WTC11 (cell line): ENCODE measurements around the gene SLC44A5. TPM values are rescaled to one million over a fixed set of nuclear protein-coding genes. Genes with fewer than 3 reads are reported as not detected.
A peak's percentile ranks its signal among the peaks of the same experiment; 100 is the strongest.

Experiments used
- ATAC-seq: fragments of 200-7000 bp; cut with Tn5 transposase; 2 replicates; pipeline ENCODE4 v1.10.0; 2021; ENCODE audit warnings: mild to moderate bottlenecking, moderate library complexity
- CTCF ChIA-PET: fragments of 300-600 bp; sonication (Branson Sonifier 250); formaldehyde crosslinking; loops from one replicate; lab custom pipeline; 2021; ENCODE audit warnings: antibody characterized with exemption; lab: Charles Lee
- POLR2A ChIA-PET: fragments of 350-600 bp; sonication (Branson Sonifier 250); formaldehyde crosslinking; loops from one replicate; lab custom pipeline; 2021; ENCODE audit warnings: antibody characterized with exemption; lab: Charles Lee
- DNase-seq: peaks from one replicate; pipeline ENCODE4 v3.0.0; 2021; ENCODE audit warnings: low spot score
- H3K27ac Mint-ChIP-seq: 2 replicates; pipeline ENCODE4 v1.8.0; 2021; ENCODE audit warnings: mixed read lengths
- H3K27me3 Mint-ChIP-seq: 2 replicates; pipeline ENCODE4 v1.8.0; 2021; ENCODE audit warnings: low read depth, mild to moderate bottlenecking, moderate library complexity, mixed read lengths
- H3K36me3 Mint-ChIP-seq: 2 replicates; pipeline ENCODE4 v1.8.0; 2021; ENCODE audit warnings: mixed read lengths
- H3K4me1 Mint-ChIP-seq: 2 replicates; pipeline ENCODE4 v1.8.0; 2022; ENCODE audit warnings: mixed read lengths
- H3K4me3 Mint-ChIP-seq: 2 replicates; pipeline ENCODE4 v1.8.0; 2021; ENCODE audit warnings: mild to moderate bottlenecking, moderate library complexity, mixed read lengths
- H3K9me3 Mint-ChIP-seq: 2 replicates; pipeline ENCODE4 v1.8.0; 2021; ENCODE audit warnings: mixed read lengths
- ATF2 ChIP-seq: sonication (generic); formaldehyde crosslinking; IDR thresholded peaks from 2 replicates; pipeline ENCODE4 v1.8.1; 2022; ENCODE audit warnings: low read depth, missing genetic modification reagents, borderline replicate concordance
- EMX1 ChIP-seq: fragments of 250-450 bp; sonication (Bioruptor Pico); IDR thresholded peaks from 2 replicates; pipeline ENCODE4 v1.8.0; 2021; ENCODE audit warnings: mild to moderate bottlenecking
- ESRRA ChIP-seq: sonication (generic); formaldehyde crosslinking; IDR thresholded peaks from 2 replicates; pipeline ENCODE4 v1.8.1; 2022; ENCODE audit warnings: mild to moderate bottlenecking, missing genetic modification reagents, borderline replicate concordance
- FOXK1 ChIP-seq: sonication (generic); formaldehyde crosslinking; IDR thresholded peaks from 2 replicates; pipeline ENCODE4 v1.8.0; 2022; ENCODE audit warnings: mild to moderate bottlenecking, moderate library complexity, missing genetic modification reagents
- IRF2 ChIP-seq: sonication (generic); formaldehyde crosslinking; IDR thresholded peaks from 2 replicates; pipeline ENCODE4 v1.8.0; 2022; ENCODE audit warnings: low read depth, missing genetic modification reagents, borderline replicate concordance
- JUN ChIP-seq: sonication (generic); formaldehyde crosslinking; IDR thresholded peaks from 2 replicates; pipeline ENCODE4 v1.8.0; 2023; ENCODE audit warnings: mild to moderate bottlenecking, missing genetic modification reagents
- NFATC4 ChIP-seq: fragments of 250-450 bp; sonication (Bioruptor Pico); IDR thresholded peaks from 2 replicates; pipeline ENCODE4 v1.9.0; 2021; ENCODE audit warnings: mild to moderate bottlenecking
- NFYB ChIP-seq: sonication (generic); formaldehyde crosslinking; conservative IDR thresholded peaks from 2 replicates; pipeline ENCODE4 v1.8.0; 2022; ENCODE audit warnings: low read depth, missing genetic modification reagents
- PREB ChIP-seq: sonication (generic); formaldehyde crosslinking; IDR thresholded peaks from 2 replicates; pipeline ENCODE4 v1.8.1; 2022; ENCODE audit warnings: mild to moderate bottlenecking, missing genetic modification reagents, moderate library complexity, borderline replicate concordance
- RORB ChIP-seq: fragments of 250-450 bp; sonication (Bioruptor Pico); IDR thresholded peaks from 2 replicates; pipeline ENCODE4 v1.9.0; 2021; ENCODE audit warnings: mild to moderate bottlenecking
- SMAD3 ChIP-seq: sonication (generic); formaldehyde crosslinking; IDR thresholded peaks from 2 replicates; pipeline ENCODE4 v1.8.0; 2022; ENCODE audit warnings: missing genetic modification reagents, mild to moderate bottlenecking, borderline replicate concordance
- TCF7 ChIP-seq: sonication (generic); formaldehyde crosslinking; IDR thresholded peaks from 2 replicates; pipeline ENCODE4 v1.8.0; 2022; ENCODE audit warnings: mild to moderate bottlenecking, low read depth, missing genetic modification reagents, moderate library complexity
- ZBTB21 ChIP-seq: sonication (generic); formaldehyde crosslinking; IDR thresholded peaks from 2 replicates; pipeline ENCODE4 v1.8.1; 2023; ENCODE audit warnings: mild to moderate bottlenecking, missing genetic modification reagents, borderline replicate concordance
- ZNF317 ChIP-seq: sonication (generic); formaldehyde crosslinking; IDR thresholded peaks from 2 replicates; pipeline ENCODE4 v1.8.1; 2023; ENCODE audit warnings: low read depth, mild to moderate bottlenecking, moderate library complexity, missing genetic modification reagents, borderline replicate concordance
- ZNF416 ChIP-seq: fragments of 250-450 bp; sonication (Bioruptor Pico); IDR thresholded peaks from 2 replicates; pipeline ENCODE4 v1.9.0; 2021; ENCODE audit warnings: mild to moderate bottlenecking, inconsistent platforms
- ZNF423 ChIP-seq: fragments of 250-450 bp; sonication (Bioruptor Pico); IDR thresholded peaks from 2 replicates; pipeline ENCODE4 v2.1.2; 2022; ENCODE audit warnings: mild to moderate bottlenecking, moderate library complexity
- ZNF532 ChIP-seq: fragments of 250-450 bp; sonication (Bioruptor Pico); IDR thresholded peaks from 2 replicates; pipeline ENCODE4 v1.9.0; 2021; ENCODE audit warnings: mild to moderate bottlenecking, borderline replicate concordance
- total RNA-seq: library from RNA; stranded (reverse); gene quantifications from 3 replicates; pipeline ENCODE4 v1.2.3, GENCODE V29; 2021
- TF ChIP-seq, protein P1 (sequence below): fragments of 250-450 bp; sonication (Bioruptor Pico); IDR thresholded peaks from 2 replicates; pipeline ENCODE4 v1.8.0; 2021; ENCODE audit warnings: mild to moderate bottlenecking
- TF ChIP-seq, protein P2 (sequence below): sonication (generic); formaldehyde crosslinking; IDR thresholded peaks from 2 replicates; pipeline ENCODE4 v1.8.1; 2023; ENCODE audit warnings: mild to moderate bottlenecking, missing genetic modification reagents, borderline replicate concordance

Gene SLC44A5
- total RNA-seq, 1 experiment from 2014 or later = 1.8 TPM

- H3K27ac Mint-ChIP-seq = no peak overlapping the region
- no peaks in the 10 kb centered on the region for H3K36me3 Mint-ChIP-seq
- TF ChIP-seq TCF7 (CRISPR knock-in tag) (no peak), ZNF416 (CRISPR knock-in tag) (no peak), RORB (CRISPR knock-in tag) (no peak), NFYB (CRISPR knock-in tag) (no peak), ZNF532 (CRISPR knock-in tag) (no peak), IRF2 (CRISPR knock-in tag) (no peak), ZNF423 (CRISPR knock-in tag) (no peak), ZBTB21 (no peak), NFATC4 (CRISPR knock-in tag) (no peak), ESRRA (CRISPR knock-in tag) (no peak), ZNF317 (CRISPR knock-in tag) (no peak), PREB (CRISPR knock-in tag) (no peak)
- TF ChIP-seq, protein P1, sequence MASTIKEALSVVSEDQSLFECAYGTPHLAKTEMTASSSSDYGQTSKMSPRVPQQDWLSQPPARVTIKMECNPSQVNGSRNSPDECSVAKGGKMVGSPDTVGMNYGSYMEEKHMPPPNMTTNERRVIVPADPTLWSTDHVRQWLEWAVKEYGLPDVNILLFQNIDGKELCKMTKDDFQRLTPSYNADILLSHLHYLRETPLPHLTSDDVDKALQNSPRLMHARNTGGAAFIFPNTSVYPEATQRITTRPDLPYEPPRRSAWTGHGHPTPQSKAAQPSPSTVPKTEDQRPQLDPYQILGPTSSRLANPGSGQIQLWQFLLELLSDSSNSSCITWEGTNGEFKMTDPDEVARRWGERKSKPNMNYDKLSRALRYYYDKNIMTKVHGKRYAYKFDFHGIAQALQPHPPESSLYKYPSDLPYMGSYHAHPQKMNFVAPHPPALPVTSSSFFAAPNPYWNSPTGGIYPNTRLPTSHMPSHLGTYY (CRISPR knock-in tag) = no peak
- ChIA-PET POLR2A (no interaction called here), CTCF (interaction anchor here (1.1 to 1.4 kb wide), 2 partner anchors 14 to 71 kb away, joined by 3 read pairs; no protein-coding TSS in a partner anchor)
- ATAC-seq = peak; percentile 96
- H3K9me3 Mint-ChIP-seq = no peaks in the 10 kb centered on the region
- H3K4me1 Mint-ChIP-seq = peaks cover 11% of the 10 kb centered on the region
- DNase-seq = no peak
- no peaks in the 10 kb centered on the region for H3K27me3 Mint-ChIP-seq
- H3K4me3 Mint-ChIP-seq = no peak overlapping the region
Observed at GRCh38 chr1:75328691-75329090, 282.2 kb downstream of the SLC44A5 start.

- no peak overlapping the region for H3K4me3 Mint-ChIP-seq
- ATAC-seq (no peak), DNase-seq (no peak)
- no peak overlapping the region for H3K27ac Mint-ChIP-seq
- POLR2A ChIA-PET = no interaction called here
- no peaks in the 10 kb centered on the region for H3K27me3 Mint-ChIP-seq
- H3K4me1 Mint-ChIP-seq = peaks cover 12% of the 10 kb centered on the region
- CTCF ChIA-PET = interaction anchor here (1.4 kb wide), 1 partner anchor 15 kb away, joined by 3 read pairs; no protein-coding TSS in a partner anchor
- 0 out of 2 replicates have a peak, but pooled peaks cover 3% of the 10 kb centered on the region for H3K9me3 Mint-ChIP-seq
- no peaks in the 10 kb centered on the region for H3K36me3 Mint-ChIP-seq
- TF ChIP-seq SMAD3 (no peak), FOXK1 (no peak), ZNF532 (CRISPR knock-in tag) (no peak), JUN (CRISPR knock-in tag) (no peak), ATF2 (CRISPR knock-in tag) (no peak), EMX1 (CRISPR knock-in tag) (no peak)
- TF ChIP-seq, protein P2, sequence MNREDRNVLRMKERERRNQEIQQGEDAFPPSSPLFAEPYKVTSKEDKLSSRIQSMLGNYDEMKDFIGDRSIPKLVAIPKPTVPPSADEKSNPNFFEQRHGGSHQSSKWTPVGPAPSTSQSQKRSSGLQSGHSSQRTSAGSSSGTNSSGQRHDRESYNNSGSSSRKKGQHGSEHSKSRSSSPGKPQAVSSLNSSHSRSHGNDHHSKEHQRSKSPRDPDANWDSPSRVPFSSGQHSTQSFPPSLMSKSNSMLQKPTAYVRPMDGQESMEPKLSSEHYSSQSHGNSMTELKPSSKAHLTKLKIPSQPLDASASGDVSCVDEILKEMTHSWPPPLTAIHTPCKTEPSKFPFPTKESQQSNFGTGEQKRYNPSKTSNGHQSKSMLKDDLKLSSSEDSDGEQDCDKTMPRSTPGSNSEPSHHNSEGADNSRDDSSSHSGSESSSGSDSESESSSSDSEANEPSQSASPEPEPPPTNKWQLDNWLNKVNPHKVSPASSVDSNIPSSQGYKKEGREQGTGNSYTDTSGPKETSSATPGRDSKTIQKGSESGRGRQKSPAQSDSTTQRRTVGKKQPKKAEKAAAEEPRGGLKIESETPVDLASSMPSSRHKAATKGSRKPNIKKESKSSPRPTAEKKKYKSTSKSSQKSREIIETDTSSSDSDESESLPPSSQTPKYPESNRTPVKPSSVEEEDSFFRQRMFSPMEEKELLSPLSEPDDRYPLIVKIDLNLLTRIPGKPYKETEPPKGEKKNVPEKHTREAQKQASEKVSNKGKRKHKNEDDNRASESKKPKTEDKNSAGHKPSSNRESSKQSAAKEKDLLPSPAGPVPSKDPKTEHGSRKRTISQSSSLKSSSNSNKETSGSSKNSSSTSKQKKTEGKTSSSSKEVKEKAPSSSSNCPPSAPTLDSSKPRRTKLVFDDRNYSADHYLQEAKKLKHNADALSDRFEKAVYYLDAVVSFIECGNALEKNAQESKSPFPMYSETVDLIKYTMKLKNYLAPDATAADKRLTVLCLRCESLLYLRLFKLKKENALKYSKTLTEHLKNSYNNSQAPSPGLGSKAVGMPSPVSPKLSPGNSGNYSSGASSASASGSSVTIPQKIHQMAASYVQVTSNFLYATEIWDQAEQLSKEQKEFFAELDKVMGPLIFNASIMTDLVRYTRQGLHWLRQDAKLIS (CRISPR knock-in tag) = no peak
Observed at GRCh38 chr1:75327395-75327794, 283.5 kb downstream of the SLC44A5 start.
